Gastrocnemius medialis (tissue), 4 donors: ENCODE results near the gene GREB1. TPM values are rescaled to one million over a fixed set of nuclear protein-coding genes. Genes with fewer than 3 reads are reported as not detected.

ENCODE experiments used
- ATAC-seq, 2 donors: fragments of 150-250 bp; one replicate each; pipeline ENCODE4 v1.9.1; 2016
- DNase-seq, 2 donors: peaks; one replicate each; pipeline ENCODE4 v3.0.0-alpha.2; 2019
- H3K27ac ChIP-seq, 4 donors: fragments of 200-600 bp; sonication (generic); 1 replicate in 1 of 4; 2 replicates in 3 of 4; pipeline ENCODE4 v1.5.1; 2016 to 2018; ENCODE audit warnings: mild to moderate bottlenecking in 2 of 4, moderate library complexity in 1 of 4
- H3K27me3 ChIP-seq, 3 donors: fragments of 200-600 bp; sonication (generic) in 2 of 3; 1 replicate in 1 of 3; 2 replicates in 2 of 3; pipeline versions ENCODE4 v1.5.1 to v1.6.0; 2016 to 2019; ENCODE audit warnings: mild to moderate bottlenecking in 1 of 3, moderate library complexity in 1 of 3
- H3K36me3 ChIP-seq, 2 donors: fragments of 200-600 bp; sonication (generic) in 1 of 2; one replicate each; pipeline ENCODE4 v1.5.1; 2017 to 2018
- H3K4me1 ChIP-seq, 2 donors: fragments of 200-600 bp; sonication (generic) in 1 of 2; one replicate each; pipeline ENCODE4 v1.5.1; 2016 to 2017; ENCODE audit warnings: mild to moderate bottlenecking in 2 of 2
- H3K4me3 ChIP-seq, 4 donors: fragments of 200-600 bp; sonication (generic) in 3 of 4; 1 replicate in 1 of 4; 2 replicates in 3 of 4; pipeline ENCODE4 v1.5.1; 2016 to 2019; ENCODE audit warnings: mild to moderate bottlenecking in 2 of 4
- H3K9me3 ChIP-seq, 3 donors: fragments of 200-600 bp; sonication (generic) in 2 of 3; 1 replicate in 1 of 3; 2 replicates in 2 of 3; pipeline ENCODE4 v1.5.1; 2016 to 2019
- POLR2A ChIP-seq, 2 donors: fragments of 450-650 bp; IDR thresholded peaks; one replicate each; pipeline ENCODE4 v1.6.1; 2017; ENCODE audit warnings: antibody characterized with exemption in 2 of 2, mild to moderate bottlenecking in 2 of 2, moderate library complexity in 2 of 2
- in situ Hi-C, 4 donors: fragments of 200-750 bp; cut with MboI; loops; one replicate each; pipeline versions ENCODE4 v1.15.0 to v1.8.0; 2017; ENCODE audit warnings: low sequenced_read_pairs in 4 of 4
- intact Hi-C: fragments of 100-400 bp; cut with DNase I; formaldehyde crosslinking; loops from one replicate; pipeline ENCODE4 v1.15.1; 2023; ENCODE audit warnings: low total_unique reads
- total RNA-seq, 4 donors: library from RNA; depleted of rRNA; stranded (reverse); fragments of >200 nt; gene quantifications; one replicate each; pipeline versions ENCODE4 v1.1.0 to v1.2.3, GENCODE V29; 2016
- TF ChIP-seq, protein P1 (sequence below), 5 experiments: fragments of 450-650 bp in 3 of 5; fragments of 200-600 bp in 2 of 5; sonication (generic) in 2 of 5; IDR thresholded peaks in 4 of 5; conservative IDR thresholded peaks in 1 of 5; 1 replicate in 4 of 5; 2 replicates in 1 of 5; pipeline ENCODE4 v1.5.1; 2016 to 2019; ENCODE audit warnings: antibody characterized with exemption in 5 of 5, mild to moderate bottlenecking in 3 of 5, moderate library complexity in 3 of 5

GREB1 gene
- total RNA-seq, 4 donors from 2014 or later, result 1.7 to 9.3 (median 2.6) TPM

DNA sequence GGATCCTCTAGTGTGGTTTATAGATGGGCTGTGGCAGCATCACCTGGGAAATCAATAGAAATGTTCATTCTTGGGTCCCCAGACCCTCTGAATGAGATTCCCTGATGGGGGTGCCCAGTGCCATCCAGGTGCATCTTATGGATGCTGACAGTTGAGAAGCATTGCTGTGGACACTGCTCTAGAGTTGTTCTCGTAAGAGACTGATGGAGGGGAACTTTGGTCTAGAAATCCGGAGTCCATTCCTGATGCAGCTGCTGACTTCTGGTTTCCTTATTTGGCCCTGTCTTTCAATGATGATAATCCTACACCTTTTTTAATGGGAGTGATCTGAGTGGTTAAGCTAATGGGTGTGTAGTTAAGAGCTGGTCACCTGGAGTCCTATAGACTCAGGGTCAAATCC, 39.5 kb upstream of the GREB1 start:
- in situ Hi-C loops, result loop anchor here in 3 of 4 donors (10.0 to 25.0 kb wide), 3 partner anchors 190 to 293 kb away; no protein-coding TSS in a partner anchor
- Histone ChIP-seq H3K36me3 (no peaks in the 10 kb centered on the region), H3K4me1 (peaks cover 19 to 23% of the 10 kb centered on the region in 2 donors), H3K27me3 (no peaks in the 10 kb centered on the region), H3K27ac (no peak overlapping the region), H3K9me3 (no peaks in the 10 kb centered on the region), H3K4me3 (no peak overlapping the region)
- no peak for TF ChIP-seq POLR2A (IDR thresholded peaks at IDR 0.05)
- TF ChIP-seq, protein P1, sequence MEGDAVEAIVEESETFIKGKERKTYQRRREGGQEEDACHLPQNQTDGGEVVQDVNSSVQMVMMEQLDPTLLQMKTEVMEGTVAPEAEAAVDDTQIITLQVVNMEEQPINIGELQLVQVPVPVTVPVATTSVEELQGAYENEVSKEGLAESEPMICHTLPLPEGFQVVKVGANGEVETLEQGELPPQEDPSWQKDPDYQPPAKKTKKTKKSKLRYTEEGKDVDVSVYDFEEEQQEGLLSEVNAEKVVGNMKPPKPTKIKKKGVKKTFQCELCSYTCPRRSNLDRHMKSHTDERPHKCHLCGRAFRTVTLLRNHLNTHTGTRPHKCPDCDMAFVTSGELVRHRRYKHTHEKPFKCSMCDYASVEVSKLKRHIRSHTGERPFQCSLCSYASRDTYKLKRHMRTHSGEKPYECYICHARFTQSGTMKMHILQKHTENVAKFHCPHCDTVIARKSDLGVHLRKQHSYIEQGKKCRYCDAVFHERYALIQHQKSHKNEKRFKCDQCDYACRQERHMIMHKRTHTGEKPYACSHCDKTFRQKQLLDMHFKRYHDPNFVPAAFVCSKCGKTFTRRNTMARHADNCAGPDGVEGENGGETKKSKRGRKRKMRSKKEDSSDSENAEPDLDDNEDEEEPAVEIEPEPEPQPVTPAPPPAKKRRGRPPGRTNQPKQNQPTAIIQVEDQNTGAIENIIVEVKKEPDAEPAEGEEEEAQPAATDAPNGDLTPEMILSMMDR (IDR thresholded peaks at IDR 0.05 in 4 of 5, conservative IDR thresholded peaks at IDR 0.05 in 1 of 5), result no peak
- ATAC-seq (no peak), DNase-seq (no peak)
- intact Hi-C loops, result no loop called here

DNA sequence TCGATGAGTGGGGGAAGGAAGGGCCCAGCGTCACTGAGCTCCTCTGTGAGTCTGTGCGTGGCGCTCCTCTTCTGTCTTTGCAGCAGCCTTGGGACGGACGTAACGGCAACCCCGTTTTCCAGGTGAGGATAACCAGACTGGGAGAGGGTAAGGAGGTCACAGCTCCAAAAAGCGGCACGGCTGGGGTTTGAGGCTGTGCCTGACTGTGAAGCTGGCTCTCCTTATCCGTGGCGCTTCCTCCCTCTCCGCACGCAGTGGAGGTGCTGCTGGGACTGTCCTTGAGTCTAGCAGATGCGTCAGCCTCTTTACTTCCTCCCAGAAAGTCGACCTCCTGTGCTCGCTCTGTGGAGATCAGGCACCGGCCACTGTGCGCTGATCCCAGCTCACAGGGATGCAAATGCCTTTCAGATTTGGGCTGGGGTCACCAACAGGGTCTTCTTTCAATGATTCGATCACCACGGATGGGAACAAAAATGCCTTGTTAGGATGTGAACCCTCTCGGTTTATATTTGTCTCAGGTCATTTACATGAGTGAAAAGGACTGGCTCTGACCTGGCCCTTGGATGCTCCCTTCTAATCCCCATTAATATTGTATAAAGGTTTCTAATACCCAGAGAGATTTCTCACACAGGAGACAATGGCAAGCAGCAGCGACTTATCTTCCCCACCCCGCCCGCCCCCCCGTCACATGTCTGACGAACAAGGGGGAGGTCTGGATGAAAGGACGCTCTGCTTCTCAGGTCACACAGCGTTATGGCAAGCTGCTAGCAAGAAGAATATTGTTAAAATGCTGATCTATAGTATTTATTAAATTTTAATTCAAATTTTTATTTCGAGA, 37.8 kb upstream of the GREB1 start:
- DNase-seq, result no peak
- Histone ChIP-seq H3K4me1 (peaks cover 19 to 31% of the 10 kb centered on the region in 2 donors), H3K4me3 (no peak overlapping the region), H3K27me3 (no peaks in the 10 kb centered on the region), H3K9me3 (no peaks in the 10 kb centered on the region), H3K36me3 (no peaks in the 10 kb centered on the region), H3K27ac (peak overlapping the region in 1 of 4 donors; percentile 81)
- ATAC-seq, result no peak
- TF ChIP-seq POLR2A (IDR thresholded peaks at IDR 0.05), result no peak
- in situ Hi-C loops (loop anchor here in 3 of 4 donors (10.0 to 25.0 kb wide), 3 partner anchors 189 to 291 kb away; no protein-coding TSS in a partner anchor), intact Hi-C loops (loop anchor here (5.0 kb wide), 2 partner anchors 161 to 186 kb away; no protein-coding TSS in a partner anchor)

DNA sequence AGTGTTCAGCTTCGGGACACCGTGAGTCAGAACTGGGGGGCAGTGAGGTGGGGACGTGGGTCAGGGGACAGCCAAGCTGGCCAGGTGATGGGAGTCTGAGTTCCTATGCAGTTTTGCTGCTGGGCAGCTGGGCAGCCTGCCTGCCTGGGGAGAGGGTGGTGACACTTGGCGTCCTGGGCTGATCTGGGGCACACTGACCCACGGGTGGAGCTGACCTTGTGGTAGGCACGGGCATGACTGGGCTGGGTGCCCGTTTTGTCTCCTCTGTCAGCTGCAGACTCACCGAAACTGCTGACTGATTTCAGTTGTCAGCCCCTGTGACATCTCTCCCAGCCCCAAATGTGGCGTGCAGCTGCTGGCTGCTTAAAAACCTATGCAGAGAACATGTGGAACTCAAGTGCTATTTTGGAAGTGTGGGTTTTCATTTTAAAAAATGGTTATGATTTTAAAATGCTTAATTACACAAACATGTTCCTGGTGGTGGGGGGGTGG, 35.3 kb upstream of the GREB1 start:
- H3K36me3 ChIP-seq, result no peaks in the 10 kb centered on the region
- no peaks in the 10 kb centered on the region for H3K27me3 ChIP-seq
- H3K9me3 ChIP-seq, result no peaks in the 10 kb centered on the region
- intact Hi-C loops, result loop anchor here (1.0 to 5.0 kb wide), 3 partner anchors 100 to 184 kb away; no protein-coding TSS in a partner anchor
- in situ Hi-C loops, result loop anchor here in 3 of 4 donors (10.0 to 25.0 kb wide), 3 partner anchors 186 to 289 kb away; no protein-coding TSS in a partner anchor
- H3K4me1 ChIP-seq, result peaks cover 13 to 21% of the 10 kb centered on the region in 2 donors
- TF ChIP-seq, protein P1 (IDR thresholded peaks at IDR 0.05 in 4 of 5, conservative IDR thresholded peaks at IDR 0.05 in 1 of 5), result no peak
- TF ChIP-seq POLR2A (IDR thresholded peaks at IDR 0.05), result peak; percentile 26 to 41
- H3K27ac ChIP-seq, result peak overlapping the region; percentile 66 to 84 (median 78)
- ATAC-seq (peak; percentile 95 to 97), DNase-seq (peak; percentile 95 to 98)
- no peak overlapping the region for H3K4me3 ChIP-seq

DNA sequence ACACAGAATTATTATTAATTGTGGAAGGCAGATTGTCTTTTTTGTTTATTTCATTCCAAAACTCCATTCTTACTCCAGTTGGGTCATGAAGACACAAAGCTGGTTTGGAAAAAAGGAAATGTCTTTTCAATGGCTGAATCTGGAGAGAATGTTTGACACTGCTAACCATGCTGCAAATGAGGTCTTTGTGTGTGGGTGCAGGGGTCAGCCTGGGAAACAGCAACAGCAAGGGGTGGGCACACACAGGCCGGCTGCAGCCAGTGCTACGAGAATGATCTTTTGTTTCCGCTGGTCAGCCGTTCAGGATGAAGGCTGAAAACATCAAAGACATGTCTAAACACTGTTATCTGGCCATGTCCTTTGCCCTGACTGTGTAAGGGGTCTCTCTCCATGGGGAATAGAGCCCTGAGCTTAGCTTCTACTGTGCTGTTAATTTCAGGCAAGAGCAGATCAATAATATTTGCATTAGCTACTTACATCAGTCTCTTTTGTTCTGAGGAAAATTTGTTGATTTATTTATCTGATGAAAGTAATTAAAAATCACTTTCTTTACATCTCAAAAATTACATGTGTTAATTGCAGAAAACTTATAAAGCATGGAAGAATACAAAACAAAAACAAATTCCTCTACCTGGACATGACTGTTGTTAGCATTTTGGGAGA, 34.6 kb upstream of the GREB1 start:
- intact Hi-C loops, result loop anchor here (5.0 kb wide), 2 partner anchors 158 to 183 kb away; no protein-coding TSS in a partner anchor
- ATAC-seq (peak in 1 of 2 donors; percentile 11), DNase-seq (no peak)
- in situ Hi-C loops, result loop anchor here in 3 of 4 donors (10.0 to 25.0 kb wide), 3 partner anchors 186 to 288 kb away; no protein-coding TSS in a partner anchor
- peaks cover 13 to 21% of the 10 kb centered on the region in 2 donors for H3K4me1 ChIP-seq
- no peak overlapping the region for H3K4me3 ChIP-seq
- no peaks in the 10 kb centered on the region for H3K36me3 ChIP-seq
- TF ChIP-seq, protein P1 (IDR thresholded peaks at IDR 0.05 in 4 of 5, conservative IDR thresholded peaks at IDR 0.05 in 1 of 5), result no peak
- no peak for TF ChIP-seq POLR2A (IDR thresholded peaks at IDR 0.05)
- H3K27me3 ChIP-seq, result no peaks in the 10 kb centered on the region
- H3K9me3 ChIP-seq, result no peaks in the 10 kb centered on the region
- peak overlapping the region; percentile 66 to 84 (median 78) for H3K27ac ChIP-seq
